Liver (tissue), 9 donors: Measurements from ENCODE around the gene SIDT2. TPM values are rescaled to one million over a fixed set of nuclear protein-coding genes. Genes with fewer than 3 reads are reported as not detected.
A peak's percentile ranks its signal among the peaks of the same experiment; 100 is the strongest.

Experiments
- DNase-seq: peaks from one replicate; pipeline ENCODE4 v3.0.0-alpha.2; 2017; ENCODE audit warnings: low spot score
- H3K27ac ChIP-seq, 2 donors: one replicate each; pipeline ENCODE4 v1.7.0; 2013; ENCODE audit warnings: inconsistent platforms in 2 of 2, low read length in 2 of 2, control low read depth in 1 of 2, low read depth in 1 of 2, mild to moderate bottlenecking in 1 of 2
- H3K27me3 ChIP-seq, 4 donors: one replicate each; pipeline versions ENCODE4 v1.6.1 to v1.7.0; 2013; ENCODE audit warnings: low read length in 3 of 4, inconsistent platforms in 1 of 4, mild to moderate bottlenecking in 1 of 4, moderate library complexity in 1 of 4; ENCODE audit not compliant: control insufficient read depth in 4 of 4, insufficient read depth in 4 of 4
- H3K36me3 ChIP-seq, 4 donors: one replicate each; pipeline versions ENCODE4 v1.6.1 to v1.7.0; 2013; ENCODE audit warnings: low read length in 3 of 4, mild to moderate bottlenecking in 3 of 4, low read depth in 1 of 4, moderate library complexity in 1 of 4; ENCODE audit not compliant: control insufficient read depth in 4 of 4, insufficient read depth in 3 of 4
- H3K4me1 ChIP-seq, 4 donors: one replicate each; pipeline versions ENCODE4 v1.6.1 to v1.7.0; 2013; ENCODE audit warnings: low read length in 3 of 4, mild to moderate bottlenecking in 3 of 4, moderate library complexity in 1 of 4; ENCODE audit not compliant: control insufficient read depth in 4 of 4, insufficient read depth in 4 of 4
- H3K4me3 ChIP-seq, 3 donors: one replicate each; pipeline versions ENCODE4 v1.6.1 to v1.7.0; 2013; ENCODE audit warnings: low read length in 3 of 3, control low read depth in 1 of 3, low read depth in 1 of 3, mild to moderate bottlenecking in 1 of 3
- H3K9ac ChIP-seq, 2 donors: one replicate each; pipeline ENCODE4 v1.7.0; 2013; ENCODE audit warnings: low read length in 2 of 2, mild to moderate bottlenecking in 2 of 2, moderate library complexity in 2 of 2, control low read depth in 1 of 2, low read depth in 1 of 2
- H3K9me3 ChIP-seq, 4 donors: one replicate each; pipeline versions ENCODE4 v1.6.1 to v1.7.0; 2013; ENCODE audit warnings: low read length in 3 of 4; ENCODE audit not compliant: control insufficient read depth in 4 of 4
- ATF3 ChIP-seq: IDR thresholded peaks from 2 replicates; pipeline ENCODE4 v1.6.1; 2016; ENCODE audit warnings: antibody characterized with exemption
- CTCF ChIP-seq: fragments of 150-350 bp; IDR thresholded peaks from 2 replicates; pipeline ENCODE4 v1.5.1; 2017; ENCODE audit warnings: improper control_type of control experiment, low read depth, low read length; ENCODE audit not compliant: missing input control
- EGR1 ChIP-seq, 2 donors: IDR thresholded peaks; 2 replicates each; pipeline ENCODE4 v1.6.1; 2016 to 2018; ENCODE audit warnings: antibody characterized with exemption in 2 of 2, low read depth in 2 of 2
- FOXA1 ChIP-seq: IDR thresholded peaks from 2 replicates; pipeline ENCODE4 v1.6.1; 2016; ENCODE audit warnings: antibody characterized with exemption
- FOXA2 ChIP-seq: IDR thresholded peaks from 2 replicates; pipeline ENCODE4 v1.6.1; 2016; ENCODE audit warnings: antibody characterized with exemption
- GABPA ChIP-seq, 2 donors: IDR thresholded peaks in 1 of 2; conservative IDR thresholded peaks in 1 of 2; 2 replicates each; pipeline ENCODE4 v1.6.1; 2016; ENCODE audit warnings: antibody characterized with exemption in 2 of 2, mild to moderate bottlenecking in 1 of 2, moderate library complexity in 1 of 2
- HNF4A ChIP-seq, 2 donors: conservative IDR thresholded peaks; 2 replicates each; pipeline ENCODE4 v1.6.1; 2016; ENCODE audit warnings: antibody characterized with exemption in 2 of 2, mild to moderate bottlenecking in 2 of 2
- HNF4G ChIP-seq: IDR thresholded peaks from 2 replicates; pipeline ENCODE4 v1.6.1; 2016; ENCODE audit warnings: antibody characterized with exemption
- JUND ChIP-seq, 2 donors: IDR thresholded peaks; 2 replicates each; pipeline ENCODE4 v1.6.1; 2016; ENCODE audit warnings: antibody characterized with exemption in 2 of 2
- MAX ChIP-seq: IDR thresholded peaks from 2 replicates; pipeline ENCODE4 v1.6.1; 2016; ENCODE audit warnings: antibody characterized with exemption
- NR2F2 ChIP-seq: IDR thresholded peaks from 2 replicates; pipeline ENCODE4 v1.6.1; 2016; ENCODE audit warnings: antibody characterized with exemption
- RAD21 ChIP-seq, 2 donors: IDR thresholded peaks; 2 replicates each; pipeline ENCODE4 v1.6.1; 2016; ENCODE audit warnings: antibody characterized with exemption in 2 of 2, mild to moderate bottlenecking in 2 of 2
- REST ChIP-seq: IDR thresholded peaks from 2 replicates; pipeline ENCODE4 v1.6.1; 2016; ENCODE audit warnings: antibody characterized with exemption, mild to moderate bottlenecking
- RXRA ChIP-seq, 2 donors: IDR thresholded peaks; 2 replicates each; pipeline ENCODE4 v1.6.1; 2017 to 2018; ENCODE audit warnings: antibody characterized with exemption in 2 of 2, mild to moderate bottlenecking in 1 of 2
- SP1 ChIP-seq: IDR thresholded peaks from 2 replicates; pipeline ENCODE4 v1.6.1; 2018; ENCODE audit warnings: antibody characterized with exemption, mild to moderate bottlenecking
- YY1 ChIP-seq: IDR thresholded peaks from 2 replicates; pipeline ENCODE4 v1.6.1; 2016; ENCODE audit warnings: antibody characterized with exemption, mild to moderate bottlenecking
- ZBTB33 ChIP-seq: IDR thresholded peaks from 2 replicates; pipeline ENCODE4 v1.6.1; 2016; ENCODE audit warnings: antibody characterized with exemption
- WGBS: extraction: QIAGEN DNeasy Blood & Tissue Kit; methylation state at CpG from one replicate; pipeline ENCODE4 v1.1.7; 2013; 5-methylcytosine and 5-hydroxymethylcytosine counted together
- polyA plus RNA-seq, 2 donors: library from polyadenylated mRNA; stranded (reverse) in 1 of 2; unstranded in 1 of 2; fragments of 200-250 nt in 1 of 2; fragments of >200 nt in 1 of 2; fragmentation: Nextera tagmentation in 1 of 2; extraction: Ambion mirVana in 1 of 2; gene quantifications; one replicate each; pipeline versions ENCODE4 v1.2.1 to v1.2.3, GENCODE V29; 2013 to 2015
- total RNA-seq, 2 donors: library from RNA; depleted of rRNA; stranded (reverse); fragments of >200 nt; gene quantifications; one replicate each; pipeline ENCODE4 v1.2.3, GENCODE V29; 2014
- donor health status: healthy.
- donor health status: healthy.
- donor health status: healthy.
- donor health status: healthy.
- donor health status: healthy.

Gene SIDT2
- total and polyA plus RNA-seq, 4 donors = 11.2 to 42.9 (median 22.4) TPM

GRCh38 chr11:117218133-117218915, 39.8 kb downstream of the SIDT2 start:
- Histone ChIP-seq H3K4me3 (no peak overlapping the region), H3K27me3 (no peaks in the 10 kb centered on the region), H3K9ac (no peak overlapping the region), H3K36me3 (peaks cover 4 to 72% (median 58%) of the 10 kb centered on the region in 4 donors), H3K27ac (peak overlapping the region; percentile 39 to 50), H3K4me1 (peaks cover 0 to 9% (median 0%) of the 10 kb centered on the region in 4 donors), H3K9me3 (no peaks in the 10 kb centered on the region)
- 76% methylated on average over 15 of the region's 15 CpGs for WGBS
- DNase-seq = no peak
- TF ChIP-seq CTCF (peak; percentile 11), NR2F2 (no peak), JUND (IDR thresholded peaks at IDR 0.05) (no peak), EGR1 (IDR thresholded peaks at IDR 0.05; ENCODE audit: low read depth in 2 of 2) (no peak), FOXA1 (no peak), GABPA (IDR thresholded peaks at IDR 0.05 in 1 of 2, conservative IDR thresholded peaks at IDR 0.05 in 1 of 2) (no peak), ATF3 (no peak), RAD21 (IDR thresholded peaks at IDR 0.05) (no peak), MAX (no peak)

GRCh38 chr11:117219001-117219400, 40.5 kb downstream of the SIDT2 start:
- peaks cover 0 to 9% (median 0%) of the 10 kb centered on the region in 4 donors for H3K4me1 ChIP-seq
- H3K9me3 ChIP-seq = no peaks in the 10 kb centered on the region
- H3K27me3 ChIP-seq = no peaks in the 10 kb centered on the region
- no peak overlapping the region for H3K27ac ChIP-seq
- no peak overlapping the region for H3K4me3 ChIP-seq
- H3K9ac ChIP-seq = no peak overlapping the region
- 94% methylated on average over 9 of the region's 9 CpGs for WGBS
- H3K36me3 ChIP-seq = peaks cover 5 to 73% (median 60%) of the 10 kb centered on the region in 4 donors
- DNase-seq = no peak
- TF ChIP-seq YY1 (no peak), RXRA (IDR thresholded peaks at IDR 0.05) (no peak), SP1 (no peak), REST (no peak), FOXA2 (no peak), HNF4A (conservative IDR thresholded peaks at IDR 0.05) (no peak), ZBTB33 (no peak), MAX (no peak), CTCF (no peak), RAD21 (IDR thresholded peaks at IDR 0.05) (no peak), JUND (IDR thresholded peaks at IDR 0.05) (no peak), NR2F2 (no peak), HNF4G (no peak)
